Stimulated activated memory B cell treated with anti-CD40 and anti-IgM and Interleukin-4, amounts not matched to agents 10 μg/mL and 1 μg/mL and 100 μg/mL, for 72 hours (primary cell): ENCODE data around the gene PTPRM.

Experiments
- ATAC-seq: fragments of 150-1000 bp; cut with Tn5 transposase; 2 replicates; pipeline ENCODE4 v1.10.0; 2021
- H3K27ac Mint-ChIP-seq: one replicate; pipeline ENCODE4 v1.8.0; 2022; ENCODE audit warnings: mild to moderate bottlenecking, mixed read lengths
- H3K27me3 Mint-ChIP-seq: one replicate; pipeline ENCODE4 v1.8.0; 2022; ENCODE audit warnings: mixed read lengths
- H3K36me3 Mint-ChIP-seq: one replicate; pipeline ENCODE4 v1.8.0; 2022; ENCODE audit warnings: mixed read lengths
- H3K4me1 Mint-ChIP-seq: one replicate; pipeline ENCODE4 v1.8.0; 2022; ENCODE audit warnings: mixed read lengths
- H3K4me3 Mint-ChIP-seq: one replicate; pipeline ENCODE4 v1.8.0; 2022; ENCODE audit warnings: mild to moderate bottlenecking, moderate library complexity, mixed read lengths
- H3K9me3 Mint-ChIP-seq: one replicate; pipeline ENCODE4 v1.8.0; 2022; ENCODE audit warnings: mixed read lengths

PTPRM gene

GRCh38 chr18:7813131-7813530, 246.0 kb downstream of the PTPRM start:
- H3K4me3 Mint-ChIP-seq = no peak overlapping the region
- H3K27me3 Mint-ChIP-seq = no peaks in the 10 kb centered on the region
- H3K27ac Mint-ChIP-seq = no peak overlapping the region
- no peak for ATAC-seq
- H3K4me1 Mint-ChIP-seq = no peaks in the 10 kb centered on the region
- peaks cover 9% of the 10 kb centered on the region for H3K9me3 Mint-ChIP-seq
- H3K36me3 Mint-ChIP-seq = no peaks in the 10 kb centered on the region

GRCh38 chr18:7814754-7815315, 247.7 kb downstream of the PTPRM start:
- H3K27me3 Mint-ChIP-seq = no peaks in the 10 kb centered on the region
- no peak overlapping the region for H3K4me3 Mint-ChIP-seq
- no peak overlapping the region for H3K27ac Mint-ChIP-seq
- H3K4me1 Mint-ChIP-seq = no peaks in the 10 kb centered on the region
- peaks cover 9% of the 10 kb centered on the region for H3K9me3 Mint-ChIP-seq
- no peak for ATAC-seq
- H3K36me3 Mint-ChIP-seq = no peaks in the 10 kb centered on the region

- no peak overlapping the region for H3K27ac Mint-ChIP-seq
- H3K9me3 Mint-ChIP-seq = peaks cover 9% of the 10 kb centered on the region
- no peak overlapping the region for H3K4me3 Mint-ChIP-seq
- H3K4me1 Mint-ChIP-seq = no peaks in the 10 kb centered on the region
- ATAC-seq = no peak
- no peaks in the 10 kb centered on the region for H3K36me3 Mint-ChIP-seq
- no peaks in the 10 kb centered on the region for H3K27me3 Mint-ChIP-seq
Observed at GRCh38 chr18:7815787-7816186, 248.7 kb downstream of the PTPRM start.

GRCh38 chr18:7817575-7818230, 250.6 kb downstream of the PTPRM start:
- no peak overlapping the region for H3K27ac Mint-ChIP-seq
- H3K4me1 Mint-ChIP-seq = no peaks in the 10 kb centered on the region

GRCh38 chr18:7821784-7822183, 254.7 kb downstream of the PTPRM start:
- peaks cover 3% of the 10 kb centered on the region for H3K9me3 Mint-ChIP-seq
- H3K27me3 Mint-ChIP-seq = no peaks in the 10 kb centered on the region
- H3K4me1 Mint-ChIP-seq = no peaks in the 10 kb centered on the region
- H3K27ac Mint-ChIP-seq = no peak overlapping the region
- no peak for ATAC-seq
- no peak overlapping the region for H3K4me3 Mint-ChIP-seq
- H3K36me3 Mint-ChIP-seq = no peaks in the 10 kb centered on the region

More at GRCh38 chr18:7817575-7818230, 250.6 kb downstream of the PTPRM start:
- Mint-ChIP-seq H3K27me3 (no peaks in the 10 kb centered on the region), H3K9me3 (peaks cover 9% of the 10 kb centered on the region), H3K36me3 (no peaks in the 10 kb centered on the region), H3K4me3 (no peak overlapping the region)
- ATAC-seq = no peak

GRCh38 chr18:7822435-7823331, 255.6 kb downstream of the PTPRM start:
- no peak for ATAC-seq
- Mint-ChIP-seq H3K36me3 (no peaks in the 10 kb centered on the region), H3K9me3 (peaks cover 3% of the 10 kb centered on the region), H3K27ac (no peak overlapping the region), H3K4me1 (no peaks in the 10 kb centered on the region), H3K4me3 (no peak overlapping the region), H3K27me3 (no peaks in the 10 kb centered on the region)

GRCh38 chr18:7824970-7825369, 257.9 kb downstream of the PTPRM start:
- no peaks in the 10 kb centered on the region for H3K4me1 Mint-ChIP-seq

GRCh38 chr18:7830468-7830867, 263.4 kb downstream of the PTPRM start:
- Mint-ChIP-seq H3K27me3 (no peaks in the 10 kb centered on the region), H3K4me3 (no peak overlapping the region), H3K36me3 (no peaks in the 10 kb centered on the region), H3K27ac (no peak overlapping the region), H3K4me1 (no peaks in the 10 kb centered on the region), H3K9me3 (peaks cover 8% of the 10 kb centered on the region)
- no peak for ATAC-seq

More at GRCh38 chr18:7824970-7825369, 257.9 kb downstream of the PTPRM start:
- no peak for ATAC-seq
- Mint-ChIP-seq H3K36me3 (no peaks in the 10 kb centered on the region), H3K9me3 (peaks cover 3% of the 10 kb centered on the region), H3K27me3 (no peaks in the 10 kb centered on the region), H3K4me3 (no peak overlapping the region), H3K27ac (no peak overlapping the region)

- Mint-ChIP-seq H3K27me3 (no peaks in the 10 kb centered on the region), H3K4me1 (no peaks in the 10 kb centered on the region), H3K36me3 (no peaks in the 10 kb centered on the region), H3K4me3 (no peak overlapping the region), H3K27ac (no peak overlapping the region), H3K9me3 (peaks cover 8% of the 10 kb centered on the region)
- no peak for ATAC-seq
Observed at GRCh38 chr18:7839548-7839947, 272.4 kb downstream of the PTPRM start.

- Mint-ChIP-seq H3K4me1 (no peaks in the 10 kb centered on the region), H3K4me3 (no peak overlapping the region), H3K9me3 (peaks cover 8% of the 10 kb centered on the region), H3K27me3 (no peaks in the 10 kb centered on the region), H3K27ac (no peak overlapping the region), H3K36me3 (no peaks in the 10 kb centered on the region)
- no peak for ATAC-seq
Observed at GRCh38 chr18:7840411-7840810, 273.3 kb downstream of the PTPRM start.

- no peak for ATAC-seq
- Mint-ChIP-seq H3K4me1 (no peaks in the 10 kb centered on the region), H3K27ac (no peak overlapping the region), H3K4me3 (no peak overlapping the region), H3K36me3 (no peaks in the 10 kb centered on the region), H3K9me3 (peaks cover 2% of the 10 kb centered on the region), H3K27me3 (no peaks in the 10 kb centered on the region)
Observed at GRCh38 chr18:7844017-7844416, 276.9 kb downstream of the PTPRM start.

GRCh38 chr18:7844418-7844817, 277.3 kb downstream of the PTPRM start:
- H3K27ac Mint-ChIP-seq = no peak overlapping the region
- no peaks in the 10 kb centered on the region for H3K36me3 Mint-ChIP-seq
- H3K4me1 Mint-ChIP-seq = no peaks in the 10 kb centered on the region
- no peaks in the 10 kb centered on the region for H3K27me3 Mint-ChIP-seq
- peaks cover 2% of the 10 kb centered on the region for H3K9me3 Mint-ChIP-seq
- no peak overlapping the region for H3K4me3 Mint-ChIP-seq
- no peak for ATAC-seq

- Mint-ChIP-seq H3K9me3 (peaks cover 2% of the 10 kb centered on the region), H3K4me1 (no peaks in the 10 kb centered on the region), H3K27me3 (no peaks in the 10 kb centered on the region), H3K36me3 (no peaks in the 10 kb centered on the region), H3K4me3 (no peak overlapping the region), H3K27ac (no peak overlapping the region)
- ATAC-seq = no peak
Observed at GRCh38 chr18:7846335-7846734, 279.2 kb downstream of the PTPRM start.

GRCh38 chr18:7847357-7848053, 280.4 kb downstream of the PTPRM start:
- H3K4me1 Mint-ChIP-seq = no peaks in the 10 kb centered on the region
- no peak for ATAC-seq
- H3K4me3 Mint-ChIP-seq = no peak overlapping the region
- no peaks in the 10 kb centered on the region for H3K27me3 Mint-ChIP-seq
- no peaks in the 10 kb centered on the region for H3K36me3 Mint-ChIP-seq
- peaks cover 10% of the 10 kb centered on the region for H3K9me3 Mint-ChIP-seq
- no peak overlapping the region for H3K27ac Mint-ChIP-seq

- no peaks in the 10 kb centered on the region for H3K4me1 Mint-ChIP-seq
Observed at GRCh38 chr18:7848054-7848412, 280.9 kb downstream of the PTPRM start.

More at GRCh38 chr18:7848054-7848412, 280.9 kb downstream of the PTPRM start:
- Mint-ChIP-seq H3K4me3 (no peak overlapping the region), H3K9me3 (peaks cover 10% of the 10 kb centered on the region), H3K27ac (no peak overlapping the region), H3K27me3 (no peaks in the 10 kb centered on the region), H3K36me3 (no peaks in the 10 kb centered on the region)
- ATAC-seq = no peak
